ENCODE results near the gene ZNF224.
A peak's percentile ranks its signal among the peaks of the same experiment; 100 is the strongest.
"Not testable (repeated sequence)": the region's sequence is repeated elsewhere in the genome, so short reads cannot be mapped to it uniquely, and the experiment has no call there.

ZNF224 gene

DNA sequence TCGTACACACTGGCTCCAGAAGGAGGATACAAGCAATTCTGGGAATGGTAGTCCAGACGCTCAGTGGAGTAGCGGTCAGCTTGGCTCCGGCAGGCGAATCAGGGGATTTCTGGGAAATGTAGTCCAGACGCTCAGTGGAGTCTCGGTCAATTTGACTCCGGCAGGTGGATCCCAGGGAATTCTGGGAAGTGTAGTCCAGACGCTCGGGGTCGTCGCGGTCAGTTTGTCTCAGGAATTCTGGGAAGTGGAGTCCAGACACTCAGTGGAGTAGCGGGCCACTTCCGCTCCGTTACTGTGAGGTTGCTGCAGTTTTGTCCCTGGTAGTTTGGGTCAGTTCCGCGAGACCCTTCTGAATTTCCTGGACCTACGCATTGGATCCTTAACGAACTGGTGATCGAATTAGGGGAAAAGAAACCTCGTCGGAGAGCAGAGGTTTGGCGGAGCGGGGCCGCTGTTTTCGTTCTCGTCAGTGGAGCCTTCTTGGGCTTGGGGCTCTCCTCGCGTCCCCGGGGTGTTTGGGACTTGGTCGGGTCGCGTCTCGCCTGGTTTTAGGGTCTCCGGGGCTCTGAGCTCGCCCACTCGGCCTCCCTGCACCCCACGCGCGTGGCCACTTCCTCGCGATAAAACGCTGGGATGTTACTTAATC, 19.1 kb downstream of the ZNF224 start, which contains the start of gene ZNF225:
TSS of gene ZNF225 (plus strand) at position 262 of the 646 bp plus-strand sequence. CDS start 2,429 bp downstream, outside the sequence.
- Histone ChIP-seq H3K4me3 (ENCODE audit: low read depth, low read length) (peak within 1 kb of the TSS; percentile 91), H3K36me3 (replicated peaks) (peaks cover 3% of the 10 kb centered on the region), H3K27me3 (replicated peaks) (no peaks in the 10 kb centered on the region), H3K27ac (peak within 1 kb of the TSS; percentile 72)
- in situ Hi-C loops (cut with HindIII; ENCODE audit: low pct_ligation_motif_present, low sequenced_read_pairs), result no loop called here
- TF ChIP-seq, protein P1, sequence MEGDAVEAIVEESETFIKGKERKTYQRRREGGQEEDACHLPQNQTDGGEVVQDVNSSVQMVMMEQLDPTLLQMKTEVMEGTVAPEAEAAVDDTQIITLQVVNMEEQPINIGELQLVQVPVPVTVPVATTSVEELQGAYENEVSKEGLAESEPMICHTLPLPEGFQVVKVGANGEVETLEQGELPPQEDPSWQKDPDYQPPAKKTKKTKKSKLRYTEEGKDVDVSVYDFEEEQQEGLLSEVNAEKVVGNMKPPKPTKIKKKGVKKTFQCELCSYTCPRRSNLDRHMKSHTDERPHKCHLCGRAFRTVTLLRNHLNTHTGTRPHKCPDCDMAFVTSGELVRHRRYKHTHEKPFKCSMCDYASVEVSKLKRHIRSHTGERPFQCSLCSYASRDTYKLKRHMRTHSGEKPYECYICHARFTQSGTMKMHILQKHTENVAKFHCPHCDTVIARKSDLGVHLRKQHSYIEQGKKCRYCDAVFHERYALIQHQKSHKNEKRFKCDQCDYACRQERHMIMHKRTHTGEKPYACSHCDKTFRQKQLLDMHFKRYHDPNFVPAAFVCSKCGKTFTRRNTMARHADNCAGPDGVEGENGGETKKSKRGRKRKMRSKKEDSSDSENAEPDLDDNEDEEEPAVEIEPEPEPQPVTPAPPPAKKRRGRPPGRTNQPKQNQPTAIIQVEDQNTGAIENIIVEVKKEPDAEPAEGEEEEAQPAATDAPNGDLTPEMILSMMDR (IDR thresholded peaks at IDR 0.05; ENCODE audit: low read depth, low read length, missing control alignments), result peak; percentile 19
- peak; percentile 99 for DNase-seq

DNA sequence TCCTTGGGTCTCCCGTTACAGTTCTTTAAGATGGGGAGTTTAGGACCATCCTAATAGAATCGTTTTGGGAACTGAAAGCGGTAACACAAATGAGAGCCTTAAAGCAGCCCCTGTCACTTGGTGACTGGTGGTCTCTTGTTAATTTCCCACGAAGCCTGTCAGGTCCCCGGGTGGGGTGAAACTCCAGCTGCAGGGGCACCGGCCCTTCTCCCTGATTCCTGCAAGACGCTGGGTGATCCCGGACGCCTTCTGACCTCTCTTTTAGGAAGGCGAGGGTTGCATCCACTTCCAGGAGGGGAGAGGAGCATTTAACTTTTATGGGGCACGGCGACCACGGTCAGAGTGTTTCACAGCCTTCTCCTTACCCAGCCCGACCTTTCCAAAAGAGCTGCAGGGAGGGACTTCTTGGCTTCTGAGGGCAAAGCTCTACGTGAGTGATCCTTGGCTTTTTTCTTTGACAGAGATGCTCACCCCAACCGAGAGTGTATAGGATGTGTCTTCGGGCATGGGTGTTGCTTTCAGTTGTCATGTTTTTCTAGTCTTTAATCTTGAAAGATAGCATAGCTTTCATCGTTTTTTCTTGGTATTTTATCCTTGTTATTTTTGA, 19.7 kb downstream of the ZNF224 start:
- H3K36me3 ChIP-seq (replicated peaks), result peaks cover 6% of the 10 kb centered on the region
- peak overlapping the region; percentile 91 for H3K4me3 ChIP-seq (ENCODE audit: low read depth, low read length)
- DNase-seq, result no peak
- H3K27me3 ChIP-seq (replicated peaks), result no peaks in the 10 kb centered on the region
- in situ Hi-C loops (cut with HindIII; ENCODE audit: low pct_ligation_motif_present, low sequenced_read_pairs), result no loop called here
- TF ChIP-seq, protein P1 (IDR thresholded peaks at IDR 0.05; ENCODE audit: low read depth, low read length, missing control alignments), result no peak
- H3K27ac ChIP-seq, result peak overlapping the region; percentile 72

GRCh38 chr19:44121162-44121561, 27.0 kb downstream of the ZNF224 start:
- DNase-seq; H3K27me3 ChIP-seq (replicated peaks); in situ Hi-C loops (cut with HindIII; ENCODE audit: low pct_ligation_motif_present, low sequenced_read_pairs); H3K27ac ChIP-seq; H3K4me3 ChIP-seq (ENCODE audit: low read depth, low read length): not testable (repeated sequence)
- H3K36me3 ChIP-seq (replicated peaks), result peaks cover 32% of the 10 kb centered on the region

- no peak for DNase-seq
- H3K27me3 ChIP-seq (replicated peaks), result no peaks in the 10 kb centered on the region
- TF ChIP-seq, protein P1 (IDR thresholded peaks at IDR 0.05; ENCODE audit: low read depth, low read length, missing control alignments), result no peak
- no peak overlapping the region for H3K4me3 ChIP-seq (ENCODE audit: low read depth, low read length)
- in situ Hi-C loops (cut with HindIII; ENCODE audit: low pct_ligation_motif_present, low sequenced_read_pairs), result no loop called here
- no peak overlapping the region for H3K27ac ChIP-seq
- peaks cover 34% of the 10 kb centered on the region for H3K36me3 ChIP-seq (replicated peaks)
Observed at GRCh38 chr19:44131955-44132354, 37.8 kb downstream of the ZNF224 start.

GRCh38 chr19:44141191-44142058, 47.3 kb downstream of the ZNF224 start, which contains the start of gene ZNF234:
Gene ZNF234 (plus strand): TSS chr19:44141554. CDS start chr19:44144633, 3,079 bp downstream.
- H3K27ac ChIP-seq, result peak within 1 kb of the TSS; percentile 38
- H3K27me3 ChIP-seq (replicated peaks), result no peaks in the 10 kb centered on the region
- TF ChIP-seq, protein P1 (IDR thresholded peaks at IDR 0.05; ENCODE audit: low read depth, low read length, missing control alignments), result no peak
- peaks cover 10% of the 10 kb centered on the region for H3K36me3 ChIP-seq (replicated peaks)
- in situ Hi-C loops (cut with HindIII; ENCODE audit: low pct_ligation_motif_present, low sequenced_read_pairs), result no loop called here
- peak within 1 kb of the TSS; percentile 88 for H3K4me3 ChIP-seq (ENCODE audit: low read depth, low read length)
- DNase-seq, result peak; percentile 74

GRCh38 chr19:44142059-44142433, 47.9 kb downstream of the ZNF224 start:
- peak overlapping the region; percentile 88 for H3K4me3 ChIP-seq (ENCODE audit: low read depth, low read length)
- peaks cover 10% of the 10 kb centered on the region for H3K36me3 ChIP-seq (replicated peaks)
- H3K27ac ChIP-seq, result peak overlapping the region; percentile 38
- H3K27me3 ChIP-seq (replicated peaks), result no peaks in the 10 kb centered on the region
- DNase-seq, result peak; percentile 23
- in situ Hi-C loops (cut with HindIII; ENCODE audit: low pct_ligation_motif_present, low sequenced_read_pairs), result no loop called here
- TF ChIP-seq, protein P1 (IDR thresholded peaks at IDR 0.05; ENCODE audit: low read depth, low read length, missing control alignments), result no peak
